A673 (cell line): ENCODE measurements around the gene F7.

Experiments used
- CTCF ChIP-seq: fragments of 300-800, 200-600 bp; sonication (generic); conservative IDR thresholded peaks from 2 replicates; pipeline ENCODE4 v1.5.1; 2017; ENCODE audit warnings: low read depth, mild to moderate bottlenecking, antibody characterized with exemption, low read length, moderate library complexity, mixed read lengths
- EZH2 ChIP-seq: fragments of 200-600 bp; sonication (generic); IDR thresholded peaks from 2 replicates; pipeline ENCODE4 v1.6.1; 2017; ENCODE audit warnings: borderline replicate concordance, low read depth, mild to moderate bottlenecking, mixed read lengths, antibody characterized with exemption, low read length; ENCODE audit not compliant: poor library complexity, severe bottlenecking

- TF ChIP-seq CTCF (no peak), EZH2 (no peak)
Observed at GRCh38 chr13:113116871-113117271, 11.3 kb downstream of the F7 start.
